Body of pancreas (tissue), 4 donors: ENCODE measurements around the gene JCAD.

ENCODE experiments used
- CTCF ChIP-seq, 7 experiments: fragments of 450-650 bp in 4 of 7; fragments of 200-600 bp in 3 of 7; sonication (generic) in 3 of 7; IDR thresholded peaks; one replicate each; pipeline ENCODE4 v1.5.1; 2016 to 2019; ENCODE audit warnings: antibody characterized with exemption in 7 of 7
- POLR2A ChIP-seq, 3 donors: fragments of 450-650 bp; IDR thresholded peaks; one replicate each; pipeline ENCODE4 v1.6.1; 2016; ENCODE audit warnings: antibody characterized with exemption in 3 of 3, mild to moderate bottlenecking in 2 of 3

- no peak for TF ChIP-seq CTCF (IDR thresholded peaks at IDR 0.05)
- TF ChIP-seq POLR2A (IDR thresholded peaks at IDR 0.05) = no peak
These were observed 17.9 kb downstream of the JCAD start for GRCh38 chr10:30041196-30042105.
